SU-DHL-6 (cell line): ENCODE data around the gene MCF2L2.

Experiments used
- EZH2phosphoT487 ChIP-seq: fragments of 200-600 bp; sonication (generic), shearing (Covaris generic); conservative IDR thresholded peaks from 2 replicates; pipeline ENCODE4 v1.6.1; 2018; ENCODE audit warnings: mild to moderate bottlenecking, antibody characterized with exemption, low read length, moderate library complexity, mixed read lengths
- TF ChIP-seq, protein P1 (sequence below): fragments of 200-600 bp; sonication (generic); IDR thresholded peaks from one replicate; pipeline ENCODE4 v1.5.1; 2017; ENCODE audit warnings: antibody characterized with exemption, mild to moderate bottlenecking, low read length, moderate library complexity; ENCODE audit not compliant: insufficient read depth, poor library complexity, severe bottlenecking

GRCh38 chr3:183182073-183182472 is 246.3 kb downstream of the MCF2L2 start:
- TF ChIP-seq, protein P1, sequence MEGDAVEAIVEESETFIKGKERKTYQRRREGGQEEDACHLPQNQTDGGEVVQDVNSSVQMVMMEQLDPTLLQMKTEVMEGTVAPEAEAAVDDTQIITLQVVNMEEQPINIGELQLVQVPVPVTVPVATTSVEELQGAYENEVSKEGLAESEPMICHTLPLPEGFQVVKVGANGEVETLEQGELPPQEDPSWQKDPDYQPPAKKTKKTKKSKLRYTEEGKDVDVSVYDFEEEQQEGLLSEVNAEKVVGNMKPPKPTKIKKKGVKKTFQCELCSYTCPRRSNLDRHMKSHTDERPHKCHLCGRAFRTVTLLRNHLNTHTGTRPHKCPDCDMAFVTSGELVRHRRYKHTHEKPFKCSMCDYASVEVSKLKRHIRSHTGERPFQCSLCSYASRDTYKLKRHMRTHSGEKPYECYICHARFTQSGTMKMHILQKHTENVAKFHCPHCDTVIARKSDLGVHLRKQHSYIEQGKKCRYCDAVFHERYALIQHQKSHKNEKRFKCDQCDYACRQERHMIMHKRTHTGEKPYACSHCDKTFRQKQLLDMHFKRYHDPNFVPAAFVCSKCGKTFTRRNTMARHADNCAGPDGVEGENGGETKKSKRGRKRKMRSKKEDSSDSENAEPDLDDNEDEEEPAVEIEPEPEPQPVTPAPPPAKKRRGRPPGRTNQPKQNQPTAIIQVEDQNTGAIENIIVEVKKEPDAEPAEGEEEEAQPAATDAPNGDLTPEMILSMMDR = no peak
- no peak for TF ChIP-seq EZH2phosphoT487
